Cardiac fibroblast (primary cell): ENCODE data around the gene SMOC1.

Source experiments
- DNase-seq, 2 donors: peaks; one replicate each; pipeline versions ENCODE4 v3.0.0 to v3.0.0-alpha.2; 2010; ENCODE audit warnings: low read depth in 2 of 2
- H3K4me3 ChIP-seq, 2 donors: replicated peaks in 1 of 2; 1 replicate in 1 of 2; 2 replicates in 1 of 2; pipeline ENCODE4 v1.5.1; 2011; ENCODE audit warnings: low read depth in 2 of 2, low read length in 2 of 2, mild to moderate bottlenecking in 2 of 2, moderate library complexity in 1 of 2
- TF ChIP-seq, protein P1 (sequence below): IDR thresholded peaks from one replicate; pipeline ENCODE4 v1.5.1; 2011; ENCODE audit warnings: low read depth, mild to moderate bottlenecking, low read length, inconsistent platforms

The SMOC1 gene

DNA sequence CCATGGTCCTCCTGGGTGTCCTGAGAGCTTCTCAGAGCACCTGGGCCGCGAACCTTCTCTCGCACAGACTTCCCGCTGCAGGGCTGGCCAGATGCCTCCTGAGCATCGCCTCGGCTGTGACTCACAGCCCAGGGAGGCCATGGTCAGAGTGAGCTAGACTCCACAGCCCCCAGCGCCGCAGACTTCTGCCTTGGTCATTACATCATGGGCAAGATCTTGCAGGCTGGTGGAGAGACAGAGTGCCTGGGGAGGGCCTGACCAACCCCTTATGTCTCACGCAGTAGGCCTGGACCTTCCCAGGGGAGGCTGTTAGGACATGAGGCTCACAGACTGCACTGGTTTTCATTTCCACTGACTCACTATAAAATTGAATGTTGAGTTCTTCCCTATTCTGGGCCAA lies 41.8 kb downstream of the SMOC1 start:
- TF ChIP-seq, protein P1, sequence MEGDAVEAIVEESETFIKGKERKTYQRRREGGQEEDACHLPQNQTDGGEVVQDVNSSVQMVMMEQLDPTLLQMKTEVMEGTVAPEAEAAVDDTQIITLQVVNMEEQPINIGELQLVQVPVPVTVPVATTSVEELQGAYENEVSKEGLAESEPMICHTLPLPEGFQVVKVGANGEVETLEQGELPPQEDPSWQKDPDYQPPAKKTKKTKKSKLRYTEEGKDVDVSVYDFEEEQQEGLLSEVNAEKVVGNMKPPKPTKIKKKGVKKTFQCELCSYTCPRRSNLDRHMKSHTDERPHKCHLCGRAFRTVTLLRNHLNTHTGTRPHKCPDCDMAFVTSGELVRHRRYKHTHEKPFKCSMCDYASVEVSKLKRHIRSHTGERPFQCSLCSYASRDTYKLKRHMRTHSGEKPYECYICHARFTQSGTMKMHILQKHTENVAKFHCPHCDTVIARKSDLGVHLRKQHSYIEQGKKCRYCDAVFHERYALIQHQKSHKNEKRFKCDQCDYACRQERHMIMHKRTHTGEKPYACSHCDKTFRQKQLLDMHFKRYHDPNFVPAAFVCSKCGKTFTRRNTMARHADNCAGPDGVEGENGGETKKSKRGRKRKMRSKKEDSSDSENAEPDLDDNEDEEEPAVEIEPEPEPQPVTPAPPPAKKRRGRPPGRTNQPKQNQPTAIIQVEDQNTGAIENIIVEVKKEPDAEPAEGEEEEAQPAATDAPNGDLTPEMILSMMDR, result no peak
- no peak overlapping the region for H3K4me3 ChIP-seq
- peak; percentile 31 to 47 for DNase-seq

DNA sequence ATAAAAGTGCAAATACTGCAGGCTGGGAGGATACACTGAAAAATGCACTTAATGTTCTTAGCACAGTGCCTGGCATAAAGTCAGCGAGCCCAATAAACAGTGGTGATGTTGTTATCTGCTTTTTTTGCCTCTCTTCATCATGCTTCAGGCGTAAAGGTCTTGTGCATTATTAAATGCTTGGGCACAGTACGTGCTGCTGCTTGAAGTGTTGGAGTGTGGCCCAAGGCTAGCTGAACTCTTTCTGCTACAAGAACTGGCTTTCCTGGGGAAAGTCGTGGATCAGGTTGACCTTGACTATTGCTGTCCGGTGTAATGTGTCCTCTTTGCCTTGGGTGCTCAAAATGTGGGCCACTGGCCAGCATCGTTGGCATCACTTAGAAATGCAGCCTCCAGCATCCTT lies 43.0 kb downstream of the SMOC1 start:
- DNase-seq, result no peak
- TF ChIP-seq, protein P1, result no peak
- H3K4me3 ChIP-seq, result no peak overlapping the region

DNA sequence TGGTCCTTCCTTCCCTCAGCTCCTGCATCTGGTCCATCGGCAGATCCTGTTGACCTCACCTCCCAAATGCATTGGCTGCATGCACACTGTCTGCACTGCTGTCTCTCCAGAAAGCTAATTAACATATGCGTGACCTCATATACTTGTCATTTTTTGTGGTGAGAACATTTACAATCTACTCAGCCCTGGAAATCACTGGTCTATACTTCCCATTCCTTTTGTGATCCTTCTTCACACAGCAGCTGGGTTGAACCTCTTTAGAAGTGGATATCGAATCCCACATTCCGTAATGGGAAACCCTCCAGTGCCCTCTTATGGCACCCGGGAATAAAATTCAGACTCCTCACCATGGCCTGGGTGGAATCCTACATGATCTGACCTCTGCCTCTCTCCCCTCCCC lies 45.0 kb downstream of the SMOC1 start:
- no peak overlapping the region for H3K4me3 ChIP-seq
- DNase-seq, result no peak
- TF ChIP-seq, protein P1, result no peak

DNA sequence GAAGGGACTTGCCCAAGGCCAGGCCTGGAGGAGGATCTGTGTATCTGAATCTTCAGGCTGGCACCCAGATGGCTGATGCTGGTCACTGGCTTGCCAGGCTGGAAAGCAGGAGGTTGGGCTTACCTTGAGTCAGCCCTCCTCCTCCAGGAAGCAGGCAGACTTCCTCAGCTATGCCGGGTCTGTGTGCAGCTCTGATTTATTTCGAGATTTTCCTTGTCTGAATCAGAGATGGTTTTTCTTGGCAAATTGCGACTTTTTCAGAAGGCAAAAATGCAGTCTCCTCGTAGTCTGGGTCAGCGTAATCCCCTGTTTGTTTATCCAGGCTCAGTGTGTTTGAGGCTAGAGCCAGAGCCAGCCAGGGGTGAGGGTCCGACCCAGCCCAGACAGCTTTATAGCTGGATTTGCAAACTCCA lies 48.9 kb downstream of the SMOC1 start:
- TF ChIP-seq, protein P1, result no peak
- no peak overlapping the region for H3K4me3 ChIP-seq
- DNase-seq, result peak in 1 of 2 donors; percentile 3

DNA sequence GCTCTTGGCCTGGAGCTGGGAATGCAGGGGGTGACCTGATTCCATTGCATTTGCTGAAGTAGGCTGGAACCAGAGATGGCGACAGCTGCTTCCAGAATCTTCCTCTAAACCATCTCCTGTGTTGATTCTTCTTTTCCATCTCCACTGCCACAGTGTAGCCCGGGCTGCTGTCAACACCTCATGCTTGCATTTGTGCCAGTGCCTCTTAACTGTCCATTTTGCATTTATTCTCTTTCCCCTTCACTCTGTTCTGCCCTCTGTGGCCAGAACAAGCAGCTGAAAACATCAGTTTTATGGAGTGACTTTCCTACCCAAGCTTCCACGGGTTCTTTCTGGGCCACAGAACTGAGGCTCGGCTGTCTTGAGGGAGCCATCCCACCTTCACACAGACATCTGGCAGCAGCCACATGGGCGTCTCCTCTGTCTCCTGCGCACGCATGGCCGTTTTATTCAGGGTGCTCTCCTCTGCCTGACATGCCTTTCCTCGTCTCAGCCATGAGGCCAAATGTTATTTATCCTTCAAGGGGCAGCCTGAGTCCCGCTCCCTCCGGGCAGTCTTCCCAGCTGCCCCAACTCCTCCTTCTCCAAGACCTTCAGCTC lies 51.7 kb downstream of the SMOC1 start:
- DNase-seq, result no peak
- TF ChIP-seq, protein P1, result no peak

DNA sequence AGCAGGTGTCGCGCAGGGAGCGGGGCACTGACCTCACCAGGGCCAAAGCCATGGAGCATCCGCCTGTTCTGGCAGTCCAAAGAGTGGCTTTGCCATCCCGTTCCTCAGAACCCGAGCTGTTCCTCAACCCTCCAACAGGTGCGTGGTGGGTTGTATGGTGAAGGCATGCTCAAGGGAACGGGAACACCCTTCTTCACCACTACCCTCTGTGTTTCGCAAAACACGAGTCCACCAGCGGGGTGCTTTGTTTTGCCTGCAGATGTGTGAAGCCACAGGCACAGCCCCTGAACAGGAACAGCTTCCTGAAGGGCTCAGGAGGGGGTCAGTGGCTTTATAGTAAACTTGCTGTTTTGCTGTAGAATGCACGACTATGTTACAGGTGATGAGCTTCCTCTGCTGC lies 52.7 kb downstream of the SMOC1 start:
- H3K4me3 ChIP-seq, result no peak overlapping the region
- DNase-seq, result no peak
- TF ChIP-seq, protein P1, result no peak

More for the DNA sequence above, 51.7 kb downstream of the SMOC1 start:
- no peak overlapping the region for H3K4me3 ChIP-seq

DNA sequence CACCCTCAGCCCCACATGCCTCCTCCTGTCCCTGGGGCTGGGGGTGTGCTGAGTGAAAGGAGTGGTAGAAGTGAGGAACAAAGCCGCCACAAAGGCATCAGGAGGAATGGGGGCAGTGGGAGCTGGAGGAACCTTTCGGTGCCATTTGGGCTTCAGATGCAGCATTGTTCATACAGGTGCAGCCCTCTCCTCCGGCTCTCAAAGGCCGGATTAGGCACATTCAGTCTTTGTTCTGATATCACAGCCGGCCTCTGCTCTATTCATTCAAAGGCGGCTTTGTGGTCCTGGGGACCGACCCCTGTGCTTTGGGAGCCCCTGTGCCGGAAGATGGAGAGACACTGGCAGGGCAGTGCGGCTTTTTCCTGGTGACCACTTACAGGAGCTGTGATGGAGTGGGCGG lies 53.2 kb downstream of the SMOC1 start:
- H3K4me3 ChIP-seq, result no peak overlapping the region
- no peak for DNase-seq
- TF ChIP-seq, protein P1, result no peak
